Medulla oblongata (tissue), 1 donor: ENCODE measurements around the gene IGFALS.

Experiments used
- DNase-seq: peaks from one replicate; pipeline ENCODE4 v3.0.0-alpha.2; 2015; ENCODE audit errors: extremely low spot score

Gene IGFALS

GRCh38 chr16:1744338-1744840 lies 49.1 kb downstream of the IGFALS start:
- no peak for DNase-seq

- no peak for DNase-seq
Observed at GRCh38 chr16:1743376-1744337, 49.8 kb downstream of the IGFALS start.

- DNase-seq: peak; percentile 32
Observed at GRCh38 chr16:1741553-1742165, 51.8 kb downstream of the IGFALS start.

GRCh38 chr16:1740781-1741490 lies 52.6 kb downstream of the IGFALS start:
- no peak for DNase-seq
